NB4 (cell line): ENCODE data around the gene AFAP1L2.

ENCODE experiments used
- DNase-seq: peaks from one replicate; pipeline ENCODE4 v3.0.0; 2010; ENCODE audit warnings: low read depth
- H3K4me3 ChIP-seq: one replicate; pipeline ENCODE4 v1.5.1; 2011; ENCODE audit warnings: mild to moderate bottlenecking, low read depth, low read length, moderate library complexity
- MYC ChIP-seq: IDR thresholded peaks from 2 replicates; pipeline ENCODE4 v1.6.1; 2011; ENCODE audit warnings: low read depth, low read length
- POLR2A ChIP-seq: IDR thresholded peaks from 2 replicates; pipeline ENCODE4 v1.6.1; 2011; ENCODE audit warnings: mild to moderate bottlenecking; ENCODE audit not compliant: insufficient read length; ENCODE audit errors: extremely low read depth
- TF ChIP-seq, protein P1 (sequence below): IDR thresholded peaks from one replicate; pipeline ENCODE4 v1.5.1; 2012; ENCODE audit warnings: low read depth, low read length
- TF ChIP-seq, protein P2 (sequence below): IDR thresholded peaks from 2 replicates; pipeline ENCODE4 v1.6.1; 2011; ENCODE audit warnings: low read depth, low read length

The AFAP1L2 gene

DNA sequence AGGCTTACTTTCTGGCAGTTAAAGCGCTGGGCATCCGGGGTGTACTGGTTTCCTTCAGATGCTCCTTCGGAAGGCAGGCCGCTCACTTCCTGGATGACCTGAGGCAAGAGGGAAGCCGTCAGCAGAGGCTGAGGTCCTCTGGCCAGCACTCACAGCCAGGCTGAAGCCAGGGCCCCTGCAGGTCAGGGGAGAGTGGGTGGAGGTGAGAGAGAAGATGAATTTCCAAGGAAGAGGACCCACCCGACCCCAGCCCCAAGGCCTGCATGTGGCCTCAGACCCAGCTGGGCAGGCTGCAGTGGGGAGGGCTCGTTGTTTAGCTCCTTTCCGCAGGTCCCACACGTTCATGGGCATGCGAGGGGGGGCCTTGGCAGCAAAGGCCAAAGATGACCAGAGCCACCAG is 94.0 kb downstream of the AFAP1L2 start:
- H3K4me3 ChIP-seq = no peak overlapping the region
- DNase-seq = no peak
- no peak for TF ChIP-seq MYC
- TF ChIP-seq POLR2A = no peak
- TF ChIP-seq, protein P1, sequence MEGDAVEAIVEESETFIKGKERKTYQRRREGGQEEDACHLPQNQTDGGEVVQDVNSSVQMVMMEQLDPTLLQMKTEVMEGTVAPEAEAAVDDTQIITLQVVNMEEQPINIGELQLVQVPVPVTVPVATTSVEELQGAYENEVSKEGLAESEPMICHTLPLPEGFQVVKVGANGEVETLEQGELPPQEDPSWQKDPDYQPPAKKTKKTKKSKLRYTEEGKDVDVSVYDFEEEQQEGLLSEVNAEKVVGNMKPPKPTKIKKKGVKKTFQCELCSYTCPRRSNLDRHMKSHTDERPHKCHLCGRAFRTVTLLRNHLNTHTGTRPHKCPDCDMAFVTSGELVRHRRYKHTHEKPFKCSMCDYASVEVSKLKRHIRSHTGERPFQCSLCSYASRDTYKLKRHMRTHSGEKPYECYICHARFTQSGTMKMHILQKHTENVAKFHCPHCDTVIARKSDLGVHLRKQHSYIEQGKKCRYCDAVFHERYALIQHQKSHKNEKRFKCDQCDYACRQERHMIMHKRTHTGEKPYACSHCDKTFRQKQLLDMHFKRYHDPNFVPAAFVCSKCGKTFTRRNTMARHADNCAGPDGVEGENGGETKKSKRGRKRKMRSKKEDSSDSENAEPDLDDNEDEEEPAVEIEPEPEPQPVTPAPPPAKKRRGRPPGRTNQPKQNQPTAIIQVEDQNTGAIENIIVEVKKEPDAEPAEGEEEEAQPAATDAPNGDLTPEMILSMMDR = no peak
- TF ChIP-seq, protein P2, sequence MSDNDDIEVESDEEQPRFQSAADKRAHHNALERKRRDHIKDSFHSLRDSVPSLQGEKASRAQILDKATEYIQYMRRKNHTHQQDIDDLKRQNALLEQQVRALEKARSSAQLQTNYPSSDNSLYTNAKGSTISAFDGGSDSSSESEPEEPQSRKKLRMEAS = no peak

DNA sequence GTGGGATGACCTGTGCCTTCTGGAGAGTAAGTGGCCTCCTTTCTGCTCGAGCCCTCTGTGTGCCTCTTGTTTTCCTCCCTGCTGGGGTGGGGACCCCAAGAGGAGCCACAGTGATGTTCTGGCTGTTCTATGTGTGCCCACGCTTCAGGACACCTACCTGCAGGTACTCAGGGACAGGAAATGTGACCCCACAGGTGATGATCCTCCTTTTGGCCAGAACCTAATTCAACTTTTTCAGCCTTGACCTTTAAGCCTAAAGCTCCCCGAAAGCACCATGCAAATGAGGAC is 95.0 kb downstream of the AFAP1L2 start:
- no peak for TF ChIP-seq MYC
- no peak for DNase-seq

DNA sequence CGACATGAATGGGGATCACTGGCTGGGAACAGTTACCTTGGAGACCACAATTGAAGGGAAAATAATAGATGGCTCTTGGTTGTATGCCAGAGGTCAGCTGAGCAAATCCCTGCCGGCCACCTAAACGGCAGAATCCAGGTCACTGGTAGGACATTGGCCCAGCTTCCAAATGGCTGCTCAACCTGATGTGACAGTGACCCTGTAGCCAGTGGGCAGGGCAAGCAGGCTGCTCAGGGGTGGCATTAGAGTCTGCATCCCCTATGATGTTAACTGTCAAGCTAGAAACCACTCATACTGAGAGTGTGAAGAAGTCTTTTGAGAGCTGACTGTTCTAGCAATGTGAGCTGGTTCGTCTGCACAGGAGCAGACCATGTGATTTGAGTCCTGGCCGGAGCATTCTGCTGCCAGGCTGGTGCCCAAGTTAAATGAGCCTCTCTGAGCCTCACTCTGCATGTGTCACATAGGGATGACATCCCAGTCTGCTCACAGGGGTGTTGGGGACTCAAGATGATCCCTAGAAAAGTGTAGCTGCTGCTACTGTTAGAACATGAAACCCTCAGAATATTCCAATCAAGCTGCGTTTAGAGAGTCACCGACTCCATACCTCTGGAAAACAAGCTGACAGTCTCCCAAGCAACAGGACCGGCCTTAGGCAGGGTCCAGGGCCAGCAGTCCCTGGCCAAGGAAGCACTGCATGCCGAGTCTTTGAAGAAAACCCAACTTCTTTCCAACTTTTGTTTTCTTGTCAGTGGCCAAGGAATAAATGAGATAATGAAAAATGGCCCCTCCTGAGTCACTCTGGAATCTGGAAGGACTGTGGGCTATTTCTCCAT is 95.6 kb downstream of the AFAP1L2 start:
- H3K4me3 ChIP-seq = no peak overlapping the region
- TF ChIP-seq POLR2A = no peak
- DNase-seq = no peak

More for the DNA sequence above, 95.0 kb downstream of the AFAP1L2 start:
- no peak overlapping the region for H3K4me3 ChIP-seq

DNA sequence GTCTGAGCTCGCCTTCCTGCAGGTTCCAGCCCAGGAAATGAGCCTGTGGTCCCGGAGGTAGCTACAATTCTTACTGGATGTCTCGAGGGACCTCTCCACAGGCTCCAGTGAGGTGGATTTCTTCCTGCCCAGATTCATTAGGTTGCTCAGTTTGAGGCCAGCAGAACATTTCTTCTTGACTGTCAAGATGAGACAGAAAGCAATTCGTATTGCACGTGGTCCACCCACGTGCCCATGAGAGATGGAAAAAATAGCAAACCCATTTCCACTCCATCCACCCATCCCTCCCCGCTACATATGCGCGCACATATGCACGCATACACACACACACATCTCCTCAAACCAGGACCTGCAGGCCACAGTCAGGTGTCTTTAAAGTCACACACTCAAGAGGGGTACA is 96.6 kb downstream of the AFAP1L2 start:
- H3K4me3 ChIP-seq = no peak overlapping the region
- DNase-seq = no peak
- TF ChIP-seq, protein P2 = no peak

DNA sequence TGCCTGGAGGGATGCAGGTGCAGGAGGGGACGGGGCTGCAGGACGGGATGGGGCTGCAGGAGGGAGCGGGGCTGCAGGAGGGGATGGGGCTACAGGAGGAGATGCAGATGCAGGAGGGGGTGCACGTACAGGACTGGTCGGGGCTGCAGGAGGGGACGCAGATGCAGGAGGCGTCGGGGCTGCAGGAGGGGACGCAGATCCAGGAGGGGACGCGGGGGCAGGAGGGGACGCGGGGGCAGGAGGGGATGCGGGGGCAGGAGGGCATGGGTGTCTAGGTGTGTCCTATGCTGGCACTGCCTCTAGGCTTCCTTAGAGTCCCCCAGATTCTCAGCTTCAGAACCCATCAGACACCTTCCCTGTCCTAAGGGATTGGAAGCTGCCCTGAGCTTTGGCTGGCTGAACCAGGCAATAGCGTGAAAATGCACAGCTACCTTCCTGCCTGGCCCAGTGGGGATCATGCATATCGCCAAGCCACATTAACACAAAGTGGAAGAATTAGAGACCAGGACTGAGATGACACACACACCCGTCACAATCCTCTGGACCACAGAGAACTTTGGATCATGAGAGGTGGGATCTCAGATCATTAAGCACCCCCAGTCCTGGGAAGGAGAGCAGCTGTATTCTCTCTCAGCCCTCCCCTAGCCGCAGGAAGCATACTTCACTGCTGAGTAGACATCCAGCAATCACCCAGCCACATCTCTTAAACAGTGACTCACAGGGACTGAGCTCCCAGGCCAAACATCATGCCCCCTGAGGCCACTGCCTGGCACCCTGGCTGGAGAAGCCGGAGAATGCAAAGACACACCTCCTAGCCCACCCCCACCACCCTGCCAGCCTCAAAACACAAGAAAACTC is 98.0 kb downstream of the AFAP1L2 start:
- no peak overlapping the region for H3K4me3 ChIP-seq
- no peak for DNase-seq
- TF ChIP-seq POLR2A (no peak), MYC (no peak)
- TF ChIP-seq, protein P2 = no peak
- TF ChIP-seq, protein P1 = no peak

DNA sequence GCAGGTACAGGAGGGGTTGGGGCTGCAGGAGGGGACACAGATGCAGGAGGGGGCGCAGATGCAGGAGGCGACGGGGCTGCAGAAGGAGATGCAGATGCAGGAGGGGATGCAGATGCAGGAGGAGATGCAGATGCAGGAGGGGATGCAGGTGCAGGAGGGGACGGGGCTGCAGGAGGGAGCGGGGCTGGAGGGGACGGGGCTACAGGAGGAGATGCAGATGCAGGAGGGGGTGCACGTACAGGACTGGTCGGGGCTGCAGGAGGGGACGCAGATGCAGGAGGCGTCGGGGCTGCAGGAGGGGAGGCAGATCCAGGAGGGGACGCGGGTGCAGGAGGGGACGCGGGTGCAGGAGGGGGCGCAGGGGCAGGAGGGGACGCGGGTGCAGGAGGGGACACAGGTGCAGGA is 98.8 kb downstream of the AFAP1L2 start:
- TF ChIP-seq MYC (no peak), POLR2A (no peak)
- TF ChIP-seq, protein P2 = no peak
- TF ChIP-seq, protein P1 = no peak
- no peak overlapping the region for H3K4me3 ChIP-seq
- no peak for DNase-seq

DNA sequence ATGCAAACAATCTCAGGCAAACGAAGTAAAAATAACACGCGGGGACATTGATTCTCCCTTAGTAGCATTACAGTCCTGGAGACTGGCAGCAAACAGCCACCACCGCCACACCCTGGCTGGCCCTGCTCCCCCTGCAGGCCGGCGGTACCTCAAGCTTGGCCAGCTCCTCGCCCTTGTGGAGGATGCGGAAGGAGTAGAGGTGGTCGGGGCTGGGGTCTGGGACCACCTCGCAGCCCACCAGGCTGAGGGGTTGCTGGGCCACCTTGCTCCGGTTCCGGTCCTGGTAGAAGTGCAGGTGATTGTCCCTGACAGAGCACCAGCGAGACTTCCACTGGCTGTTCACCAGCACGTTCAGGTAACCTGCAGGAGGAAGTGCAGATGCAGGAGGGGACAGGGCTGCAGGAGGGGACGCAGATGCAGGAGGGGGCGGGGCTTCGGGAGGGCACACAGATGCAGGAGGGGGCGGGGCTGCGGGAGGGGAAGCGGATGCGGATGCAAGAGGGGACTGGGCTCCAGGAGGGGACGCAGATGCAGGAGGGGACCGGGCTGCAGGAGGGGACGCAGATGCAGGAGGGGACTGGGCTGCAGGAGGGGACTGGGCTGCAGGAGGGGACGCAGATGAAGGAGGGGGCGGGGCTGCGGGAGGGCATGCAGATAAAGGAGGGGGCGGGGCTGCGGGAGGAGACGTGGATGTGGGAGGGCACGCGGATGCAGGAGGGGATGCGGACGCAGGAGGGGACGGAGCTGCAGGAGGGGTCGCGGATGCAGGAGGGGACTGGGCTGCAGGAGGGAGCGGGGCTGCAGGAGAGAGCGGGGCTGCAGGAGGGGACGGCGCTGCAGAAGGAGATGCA is 99.5 kb downstream of the AFAP1L2 start:
- no peak overlapping the region for H3K4me3 ChIP-seq
- TF ChIP-seq POLR2A = no peak
- TF ChIP-seq, protein P2 = no peak
- TF ChIP-seq, protein P1 = peak; percentile 37
- TF ChIP-seq MYC = no peak
- DNase-seq = peak; percentile 30
